SK-N-SH (cell line): ENCODE results near the gene PRKN.
A peak's percentile ranks its signal among the peaks of the same experiment; 100 is the strongest.

Experiments used
- POLR2AphosphoS5 ChIP-seq: IDR thresholded peaks from 2 replicates; pipeline ENCODE4 v1.6.1; 2012; ENCODE audit warnings: low read depth, low read length
- RAD21 ChIP-seq: IDR thresholded peaks from 2 replicates; pipeline ENCODE4 v1.6.1; 2012; ENCODE audit warnings: mild to moderate bottlenecking, low read length
- RFX5 ChIP-seq: IDR thresholded peaks from 2 replicates; pipeline ENCODE4 v1.6.1; 2012; ENCODE audit warnings: mild to moderate bottlenecking, improper control_type of control experiment, low read length
- TCF12 ChIP-seq: IDR thresholded peaks from 2 replicates; pipeline ENCODE4 v1.4.0; 2012
- TEAD4 ChIP-seq: IDR thresholded peaks from 2 replicates; pipeline ENCODE4 v1.4.0; 2012; ENCODE audit warnings: mild to moderate bottlenecking, borderline replicate concordance; ENCODE audit not compliant: insufficient read depth
- USF1 ChIP-seq: IDR thresholded peaks from 2 replicates; pipeline ENCODE4 v1.4.0; 2012; ENCODE audit warnings: low read depth, borderline replicate concordance
- ZBTB33 ChIP-seq: IDR thresholded peaks from 2 replicates; pipeline ENCODE4 v1.4.0; 2012; ENCODE audit warnings: low read depth, borderline replicate concordance
- TF ChIP-seq, protein P1 (sequence below): fragments of 200-600 bp; sonication (generic); IDR thresholded peaks from 2 replicates; pipeline ENCODE4 v1.6.1; 2017; ENCODE audit warnings: antibody characterized with exemption, mild to moderate bottlenecking, moderate library complexity

DNA sequence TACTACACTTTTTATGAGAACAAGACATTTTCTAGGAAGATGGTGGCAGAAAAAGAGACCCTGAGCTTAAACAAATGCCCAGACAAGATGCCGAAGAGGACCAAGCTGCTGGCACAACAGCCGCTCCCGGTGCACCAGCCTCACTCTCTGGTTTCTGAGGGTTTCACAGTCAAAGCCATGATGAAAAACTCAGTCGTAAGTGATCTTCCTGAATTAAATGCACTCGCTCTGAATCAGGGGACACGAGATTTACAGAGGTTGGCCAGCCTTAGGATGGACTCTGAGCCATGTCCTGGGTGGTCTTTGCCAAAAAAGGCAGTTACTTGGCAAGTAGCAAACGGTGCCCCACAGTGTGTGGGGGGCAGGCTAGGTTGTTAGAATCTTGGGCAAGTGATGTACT is 631 bp upstream of the PRKN start:
- TF ChIP-seq POLR2AphosphoS5 (no peak), RFX5 (no peak), USF1 (no peak), TEAD4 (no peak), ZBTB33 (no peak), RAD21 (0 out of 2 replicates have a peak, but pooled peaks have one; percentile 20), TCF12 (no peak)
- TF ChIP-seq, protein P1, sequence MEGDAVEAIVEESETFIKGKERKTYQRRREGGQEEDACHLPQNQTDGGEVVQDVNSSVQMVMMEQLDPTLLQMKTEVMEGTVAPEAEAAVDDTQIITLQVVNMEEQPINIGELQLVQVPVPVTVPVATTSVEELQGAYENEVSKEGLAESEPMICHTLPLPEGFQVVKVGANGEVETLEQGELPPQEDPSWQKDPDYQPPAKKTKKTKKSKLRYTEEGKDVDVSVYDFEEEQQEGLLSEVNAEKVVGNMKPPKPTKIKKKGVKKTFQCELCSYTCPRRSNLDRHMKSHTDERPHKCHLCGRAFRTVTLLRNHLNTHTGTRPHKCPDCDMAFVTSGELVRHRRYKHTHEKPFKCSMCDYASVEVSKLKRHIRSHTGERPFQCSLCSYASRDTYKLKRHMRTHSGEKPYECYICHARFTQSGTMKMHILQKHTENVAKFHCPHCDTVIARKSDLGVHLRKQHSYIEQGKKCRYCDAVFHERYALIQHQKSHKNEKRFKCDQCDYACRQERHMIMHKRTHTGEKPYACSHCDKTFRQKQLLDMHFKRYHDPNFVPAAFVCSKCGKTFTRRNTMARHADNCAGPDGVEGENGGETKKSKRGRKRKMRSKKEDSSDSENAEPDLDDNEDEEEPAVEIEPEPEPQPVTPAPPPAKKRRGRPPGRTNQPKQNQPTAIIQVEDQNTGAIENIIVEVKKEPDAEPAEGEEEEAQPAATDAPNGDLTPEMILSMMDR: no peak
